ENCODE results near the gene CHMP2A.
"Not testable (repeated sequence)": the region's sequence is repeated elsewhere in the genome, so short reads cannot be mapped to it uniquely, and the experiment has no call there.

The CHMP2A gene

DNA sequence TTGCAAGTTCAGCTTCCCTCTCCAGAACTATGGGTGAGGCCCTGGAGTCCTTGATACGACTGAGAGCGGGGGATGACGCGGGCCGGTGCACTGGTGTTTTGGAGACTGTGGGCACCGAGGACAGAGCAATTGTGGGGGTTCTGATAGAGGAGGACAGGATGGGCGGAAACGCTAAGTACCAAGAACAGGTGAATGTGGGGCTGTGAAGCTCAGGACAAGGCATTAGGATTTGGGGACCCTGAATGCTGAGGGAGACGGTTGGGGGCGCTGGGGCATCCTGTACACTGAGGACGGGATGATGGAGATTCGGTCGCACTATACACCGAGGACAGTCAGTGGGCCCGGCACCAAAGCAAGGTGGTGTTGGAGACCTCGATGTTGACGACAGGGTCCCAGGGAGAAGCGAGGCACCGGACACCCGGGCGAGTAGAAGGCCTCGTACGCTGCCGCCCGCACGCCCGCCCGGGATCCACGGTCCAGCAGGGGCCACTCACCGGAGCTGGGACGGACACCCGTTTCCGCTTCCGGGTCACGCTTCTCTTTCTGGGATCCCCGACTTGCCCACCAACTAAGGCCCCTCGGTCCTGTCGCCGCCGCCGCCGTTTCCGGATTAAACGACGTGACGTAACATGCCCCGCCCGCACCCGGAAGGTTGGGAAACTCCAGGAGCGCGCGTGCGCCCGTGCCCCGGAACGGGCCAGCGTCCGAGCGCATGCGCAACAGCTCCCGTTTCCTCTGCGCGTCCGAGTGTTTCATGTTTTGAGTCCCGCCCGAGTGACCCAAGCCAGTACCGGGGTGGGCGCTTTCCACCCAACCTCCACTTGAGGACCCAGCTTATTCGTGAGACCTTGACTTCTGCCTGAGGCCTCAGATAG is at the start of gene CHMP2A:
Gene CHMP2A (minus strand): TSS at position 612 of the 875 bp plus-strand sequence. CDS start 893 bp downstream, outside the sequence.
- peak; percentile 96 for DNase-seq (ENCODE audit: low read depth)

DNA sequence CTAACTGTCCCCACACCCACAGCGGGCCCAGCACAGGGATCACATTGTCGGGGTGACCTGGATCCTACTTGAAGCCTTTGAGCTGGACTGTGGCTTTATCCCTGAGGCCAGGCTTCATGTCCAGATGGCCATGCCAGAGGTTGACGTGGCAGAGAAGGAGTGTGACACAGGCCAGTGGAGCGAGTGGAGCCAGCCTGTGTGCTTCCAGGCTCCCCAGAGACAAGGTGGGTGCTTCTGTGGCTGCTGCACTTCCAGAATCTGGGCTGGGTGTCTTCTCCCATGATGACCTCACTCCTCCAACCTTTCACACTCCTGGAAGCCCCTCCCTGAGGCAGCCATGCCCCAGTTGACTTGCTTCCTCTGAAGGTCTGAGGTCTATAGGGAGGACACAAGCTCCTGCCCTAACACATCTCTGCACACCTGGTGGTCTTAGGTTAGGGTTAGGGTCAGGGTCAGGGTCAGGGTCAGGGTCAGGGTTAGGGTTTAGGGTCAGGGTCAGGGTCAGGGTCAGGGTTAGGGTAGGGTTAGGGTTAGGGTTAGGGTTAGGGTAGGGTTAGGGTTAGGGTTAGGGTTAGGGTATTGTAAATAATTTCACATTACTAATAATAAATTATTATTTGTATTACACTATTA is 31.3 kb upstream of the CHMP2A start:
- no peak for DNase-seq (ENCODE audit: low read depth)

DNA sequence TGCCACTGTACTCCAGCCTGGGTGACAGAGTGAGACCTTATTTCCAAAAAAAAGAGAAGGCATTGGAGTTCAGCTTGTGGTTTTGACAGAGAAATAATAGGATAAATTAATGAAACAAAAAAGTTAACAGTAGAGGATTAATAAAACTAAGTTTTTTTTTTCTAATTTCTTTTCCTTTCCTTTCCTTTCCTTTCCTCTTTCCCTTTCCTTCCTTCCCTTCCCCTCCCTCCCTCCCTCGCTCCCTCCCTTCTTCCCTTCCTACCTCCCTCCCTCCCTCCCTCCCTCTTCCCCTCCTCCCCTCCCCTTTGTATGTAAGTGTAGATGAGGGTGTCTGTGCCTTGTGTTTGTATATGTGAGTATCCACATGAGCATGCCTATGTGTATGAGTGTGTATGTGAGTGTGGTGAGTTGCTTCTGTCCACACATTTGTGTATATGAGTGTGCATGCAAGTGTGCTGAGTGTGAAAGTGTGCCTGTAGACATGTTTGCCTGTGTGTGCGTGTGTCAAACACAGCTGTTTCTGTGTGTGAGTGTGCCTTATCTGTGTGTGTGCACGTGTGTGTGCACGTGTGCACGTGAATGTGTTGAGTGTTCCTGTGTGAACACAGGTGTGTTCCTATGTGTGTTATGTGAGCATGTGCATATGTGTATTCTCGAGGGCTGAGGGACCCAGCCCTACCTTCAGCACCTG is 30.7 kb upstream of the CHMP2A start:
- no peak for DNase-seq (ENCODE audit: low read depth)

DNA sequence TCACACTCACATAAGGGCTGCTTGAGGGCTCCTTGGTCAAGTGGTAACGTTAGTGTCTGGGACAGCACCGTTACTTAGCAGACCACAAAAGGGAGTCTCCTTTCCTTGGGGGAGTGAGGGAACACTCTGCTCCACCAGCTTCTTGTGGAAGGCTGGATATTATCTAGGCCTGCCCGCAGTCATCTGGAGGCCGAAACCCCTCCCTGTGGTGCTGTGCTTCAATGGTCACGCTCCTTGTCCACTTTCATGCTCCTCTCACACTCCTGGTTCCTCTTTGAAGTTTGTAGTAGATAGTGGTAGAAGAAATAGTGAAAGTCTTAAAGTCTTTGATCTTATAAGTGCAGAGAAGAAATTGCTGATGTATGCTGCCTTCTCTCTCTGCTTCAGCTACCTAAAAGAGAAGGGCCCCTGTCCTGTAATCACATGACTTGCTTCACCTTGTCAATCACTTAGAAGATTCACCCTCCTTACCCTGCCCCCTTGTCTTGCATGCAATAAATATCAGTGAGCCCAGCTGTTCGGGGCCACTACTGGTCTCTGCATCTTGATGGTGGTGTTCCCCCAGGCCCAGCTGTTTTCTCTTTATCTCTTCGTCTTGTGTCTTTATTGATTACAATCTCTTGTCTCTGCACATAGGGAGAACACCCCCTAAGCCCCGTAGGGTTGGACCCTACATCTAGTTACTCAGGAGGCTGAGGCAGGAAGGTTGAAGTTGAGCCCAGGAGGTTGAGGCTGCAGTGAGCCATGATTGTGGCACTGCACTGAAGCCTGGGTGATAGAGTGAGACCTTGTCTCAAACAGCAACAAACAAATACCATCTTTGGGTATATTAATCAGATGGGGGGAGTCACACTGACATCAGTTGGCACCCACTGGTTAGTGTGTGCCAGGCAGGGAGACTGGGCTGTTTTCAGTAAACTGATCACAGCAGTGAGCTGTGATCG is 29.9 kb upstream of the CHMP2A start:
- no peak for DNase-seq (ENCODE audit: low read depth)

DNA sequence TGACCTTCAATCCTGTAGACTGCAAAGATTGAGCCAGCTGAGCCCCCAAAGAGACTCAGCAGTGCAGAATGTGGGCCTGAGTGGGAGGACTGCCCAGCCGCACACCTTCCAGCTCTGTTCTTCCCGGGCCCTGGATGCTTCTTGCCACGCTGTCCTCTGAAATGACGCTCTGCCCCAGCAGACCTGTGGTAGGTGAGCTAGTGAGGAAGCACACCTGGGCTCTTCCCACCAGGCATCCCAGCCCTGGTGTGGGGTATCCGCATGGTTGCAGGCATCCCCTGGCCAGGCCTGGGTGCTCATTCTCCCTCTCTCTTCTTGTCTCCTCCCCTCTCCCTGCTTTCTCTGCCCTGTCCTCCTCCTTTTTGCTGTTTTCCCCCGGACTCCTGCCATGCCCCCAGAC is 28.1 kb upstream of the CHMP2A start:
- DNase-seq (ENCODE audit: low read depth), result no peak

DNA sequence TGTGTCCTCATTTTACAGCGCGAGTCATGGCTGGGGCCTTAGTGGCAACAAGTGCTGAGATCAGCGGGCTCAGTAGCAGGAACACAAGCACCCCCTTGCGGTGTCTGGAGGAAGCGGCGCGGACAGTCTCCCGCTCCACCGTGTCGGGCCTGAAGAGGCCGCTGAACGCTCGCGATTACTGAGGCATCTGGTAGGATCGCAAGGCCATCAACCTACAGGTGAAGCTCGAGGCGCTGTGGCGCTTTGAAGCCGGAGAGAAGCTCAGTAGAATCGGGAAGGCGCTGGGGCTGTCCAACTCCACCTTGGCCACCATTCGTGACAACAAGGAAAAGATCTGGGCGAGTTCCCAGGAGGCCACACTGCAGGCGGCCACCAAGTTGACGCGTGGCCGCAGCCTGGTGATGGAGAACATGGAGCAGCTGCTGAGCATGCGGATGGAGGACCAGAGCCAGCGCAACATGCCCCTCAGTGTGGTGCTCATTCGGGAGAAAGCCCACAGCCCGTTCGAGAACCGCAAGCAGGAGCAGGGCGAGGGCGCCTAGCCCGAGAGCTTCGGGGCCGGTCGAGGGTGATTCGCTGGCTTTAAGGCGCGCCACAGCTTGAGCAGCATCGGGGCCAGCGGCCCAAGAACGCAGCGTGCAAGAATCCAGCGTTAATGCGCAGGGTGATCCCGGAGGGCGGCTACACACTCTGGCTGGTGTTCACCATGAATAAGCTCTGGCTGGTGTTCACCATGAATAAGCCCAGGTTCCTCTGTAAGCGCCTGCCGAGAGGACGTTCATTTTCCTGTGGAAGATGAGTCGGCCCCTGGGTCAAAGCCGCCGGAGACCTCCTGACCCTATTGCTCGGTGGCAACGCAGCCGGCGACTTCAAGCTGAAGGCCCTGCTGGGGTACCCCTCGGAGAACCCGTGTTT is 26.6 kb upstream of the CHMP2A start:
- peak; percentile 89 for DNase-seq (ENCODE audit: low read depth)

DNA sequence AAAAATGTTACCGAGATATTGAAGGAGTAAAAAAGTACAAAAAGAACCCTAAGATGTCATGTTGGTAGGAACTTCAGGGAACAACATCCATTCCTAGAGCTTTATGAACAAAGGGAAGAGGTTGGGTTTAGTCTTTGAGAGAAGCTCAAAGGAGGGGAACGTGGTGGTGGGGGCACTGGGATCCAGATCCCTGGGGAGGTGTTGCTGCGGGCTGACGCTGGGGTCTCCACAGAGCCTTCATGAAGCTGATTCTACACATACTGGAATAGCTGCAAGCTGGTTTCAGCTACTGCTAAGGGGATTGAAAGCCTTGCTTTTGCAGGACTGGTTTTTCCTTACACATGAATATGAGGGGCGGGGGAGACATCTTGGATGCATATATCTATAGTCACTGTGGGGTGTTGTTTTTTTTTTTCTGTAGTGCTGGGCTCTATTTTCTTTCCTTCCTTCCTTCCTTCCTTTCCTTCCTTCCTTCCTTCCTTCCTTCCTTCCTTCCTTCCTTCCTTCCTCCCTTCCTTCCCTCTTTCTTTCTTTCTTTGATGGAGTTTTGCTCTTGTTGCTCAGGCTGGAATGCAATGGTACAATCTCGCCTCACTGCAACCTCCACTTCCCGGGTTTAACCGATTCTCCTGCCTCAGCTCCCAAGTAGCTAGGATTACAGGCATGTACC is 24.7 kb upstream of the CHMP2A start:
- no peak for DNase-seq (ENCODE audit: low read depth)

DNA sequence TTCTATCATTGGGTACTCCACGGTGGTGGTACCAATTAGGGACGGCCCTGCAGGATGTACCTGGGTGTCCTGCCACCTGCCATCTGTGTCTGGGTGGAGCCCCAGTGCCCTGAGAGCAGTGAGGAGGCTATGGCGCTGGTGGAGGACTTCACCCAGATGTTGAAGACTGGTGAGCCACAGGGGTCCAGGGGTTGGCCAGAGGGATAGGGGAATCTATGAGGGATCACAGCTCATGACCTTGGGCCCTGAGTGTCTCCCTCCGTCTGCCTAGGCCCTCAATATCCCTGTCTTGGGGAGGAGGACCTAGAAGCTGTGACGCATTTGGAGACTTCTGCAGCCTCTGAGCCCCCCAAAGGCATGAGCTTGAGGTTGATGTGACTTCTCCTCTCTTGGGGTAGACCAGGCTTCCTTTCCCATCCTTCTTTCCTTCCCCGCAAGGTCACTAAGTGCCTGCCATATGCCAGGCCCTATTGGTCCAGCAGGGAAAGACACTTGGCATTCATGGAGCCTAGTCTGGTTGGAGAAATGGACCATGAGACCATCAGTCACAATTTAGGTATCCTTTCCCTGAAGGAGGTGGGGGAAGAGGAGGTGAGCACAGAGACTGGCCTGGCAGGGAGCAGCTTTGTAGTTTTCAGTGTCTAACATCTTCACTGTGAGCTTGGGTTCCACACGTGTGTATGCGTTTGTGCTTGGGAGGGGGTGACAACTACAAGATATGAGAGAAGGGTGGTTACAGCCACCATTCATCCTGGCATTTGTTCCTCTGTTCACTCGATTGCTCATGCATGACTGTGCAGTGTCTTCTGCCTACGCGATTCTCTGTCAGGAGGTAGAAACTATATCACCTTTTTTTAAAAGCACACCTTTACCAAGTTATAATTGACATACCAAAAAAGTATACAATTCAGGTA is 23.4 kb upstream of the CHMP2A start:
- no peak for DNase-seq (ENCODE audit: low read depth)

DNA sequence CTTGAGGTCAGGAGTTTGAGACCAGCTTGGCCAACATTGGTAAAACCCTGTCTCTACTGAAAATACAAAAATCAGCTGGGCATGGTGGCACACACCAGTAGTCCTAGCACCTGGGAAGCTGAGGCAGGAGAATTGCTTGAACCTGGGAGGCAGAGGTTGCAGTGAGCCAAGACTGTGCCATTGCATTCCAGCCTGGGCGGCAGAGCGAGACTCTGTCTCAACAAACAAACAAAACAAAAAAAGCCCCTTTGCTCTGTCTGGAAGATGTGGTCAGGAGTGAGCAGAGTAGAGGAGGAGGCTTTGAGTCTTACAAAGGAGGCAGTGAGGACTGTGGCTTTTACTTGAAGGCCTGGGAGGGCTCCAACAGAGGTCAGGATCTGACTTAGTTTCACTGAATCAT is 22.7 kb upstream of the CHMP2A start:
- not testable (repeated sequence) for DNase-seq (ENCODE audit: low read depth)

DNA sequence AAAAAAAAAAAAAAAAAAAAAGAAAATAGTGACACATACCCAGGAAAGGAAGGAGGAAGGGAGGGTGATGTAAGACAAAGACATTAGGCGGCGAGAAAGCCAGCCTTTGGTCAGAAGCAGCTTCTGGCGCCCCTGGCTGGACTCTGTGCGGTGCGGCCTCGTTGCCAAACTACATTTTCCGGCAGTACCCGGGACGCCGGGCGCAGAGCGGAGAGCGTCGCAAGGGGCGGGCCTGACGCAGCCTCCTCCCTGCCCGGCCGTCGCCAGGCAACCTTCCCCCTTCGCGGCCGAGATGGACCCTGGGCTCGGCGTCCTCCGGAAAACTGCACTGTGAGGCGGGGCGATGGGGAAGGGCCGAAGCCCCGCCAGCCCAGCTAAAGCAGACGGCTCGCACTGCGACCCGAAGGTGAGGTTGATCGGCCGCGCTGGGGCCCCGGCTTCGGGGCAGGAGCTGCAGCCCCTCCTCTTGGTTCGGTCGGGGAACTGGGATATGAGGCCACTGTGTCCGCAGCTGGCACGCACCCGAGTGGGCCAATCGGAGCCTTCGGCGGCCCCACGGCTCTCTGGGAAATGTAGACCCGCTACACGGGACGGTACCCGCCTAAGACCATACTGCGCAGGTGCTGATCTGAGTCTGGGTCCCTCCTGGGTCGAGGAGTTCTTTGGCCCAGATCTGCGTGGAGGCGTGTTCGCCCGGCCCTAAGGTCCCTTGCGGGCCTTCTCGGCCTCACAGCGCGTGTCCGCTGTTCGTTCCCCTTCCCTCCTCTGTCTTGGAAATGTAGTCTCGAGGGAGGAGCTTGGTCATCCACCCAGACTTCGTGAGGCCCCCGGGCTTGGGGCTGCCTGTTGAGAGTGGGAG is 20.5 kb upstream of the CHMP2A start:
- peak; percentile 93 for DNase-seq (ENCODE audit: low read depth)

DNA sequence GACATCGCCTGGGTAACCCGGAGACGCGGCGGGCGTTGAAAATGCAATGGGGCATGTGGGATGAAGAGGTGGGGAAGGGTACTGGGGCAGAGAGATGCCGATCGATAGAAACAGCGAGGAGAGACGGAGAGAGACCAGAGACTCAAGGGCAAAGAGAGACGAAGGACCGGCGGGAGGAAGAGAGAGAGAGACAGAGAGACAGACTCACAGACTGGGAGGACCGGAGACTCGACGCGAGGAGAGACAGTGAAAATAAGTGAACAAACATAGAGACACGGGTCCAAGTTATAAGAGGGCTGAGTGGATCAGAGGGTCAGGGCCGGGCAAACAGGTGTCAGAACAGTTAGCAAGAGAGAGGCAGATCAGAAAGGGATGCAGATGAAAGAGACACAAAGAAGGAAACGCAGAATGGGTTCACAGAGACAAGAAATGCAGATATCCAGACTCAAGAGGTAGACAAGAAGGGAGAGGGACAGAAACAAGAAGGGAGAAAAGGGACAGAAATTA is 18.8 kb upstream of the CHMP2A start:
- DNase-seq (ENCODE audit: low read depth), result no peak

DNA sequence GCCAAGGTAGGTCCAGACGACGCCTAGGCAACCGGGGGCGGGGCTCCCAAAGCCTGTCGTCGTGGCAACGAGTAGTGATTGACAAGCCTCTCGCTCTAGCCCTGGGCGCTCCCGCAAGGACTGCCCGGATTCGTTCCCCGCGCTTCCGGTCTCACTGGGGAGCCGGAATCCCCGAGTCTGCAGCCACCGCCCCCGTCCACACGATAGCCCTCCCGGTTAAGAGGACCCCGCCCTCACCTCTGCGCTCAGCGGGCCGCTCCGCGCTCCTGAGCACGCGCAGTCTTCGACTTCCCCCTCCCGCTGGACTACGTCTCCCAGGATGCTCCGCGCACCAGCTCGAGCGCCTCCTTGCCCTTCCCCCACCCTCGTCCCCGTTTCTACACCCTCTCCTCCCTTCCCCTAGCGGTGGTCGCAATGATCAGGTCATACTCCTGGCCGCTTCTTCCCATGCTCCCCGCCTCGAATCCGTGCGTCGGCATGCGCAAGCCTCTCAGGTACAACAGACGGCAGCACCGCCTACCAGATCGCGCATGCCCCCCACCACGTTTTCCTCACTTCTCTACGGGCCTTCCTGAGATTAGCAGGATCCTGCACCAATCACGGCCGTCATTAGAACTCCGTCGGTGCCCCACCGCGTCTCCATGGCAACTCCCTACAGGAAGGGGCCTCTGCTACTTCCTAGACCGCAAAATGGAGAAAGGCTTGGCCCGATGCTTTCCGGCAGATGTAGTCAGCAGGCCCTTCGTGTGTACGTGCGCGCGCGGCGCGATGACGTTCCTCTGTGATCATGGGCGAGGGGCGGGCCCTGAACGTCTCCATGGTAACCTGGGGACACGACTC is 18.1 kb upstream of the CHMP2A start, which contains the start of gene MZF1:
Gene MZF1 (minus strand): TSS at position 518 of the 840 bp plus-strand sequence. CDS start 1,946 bp downstream, outside the sequence.
- DNase-seq (ENCODE audit: low read depth), result peak; percentile 100

DNA sequence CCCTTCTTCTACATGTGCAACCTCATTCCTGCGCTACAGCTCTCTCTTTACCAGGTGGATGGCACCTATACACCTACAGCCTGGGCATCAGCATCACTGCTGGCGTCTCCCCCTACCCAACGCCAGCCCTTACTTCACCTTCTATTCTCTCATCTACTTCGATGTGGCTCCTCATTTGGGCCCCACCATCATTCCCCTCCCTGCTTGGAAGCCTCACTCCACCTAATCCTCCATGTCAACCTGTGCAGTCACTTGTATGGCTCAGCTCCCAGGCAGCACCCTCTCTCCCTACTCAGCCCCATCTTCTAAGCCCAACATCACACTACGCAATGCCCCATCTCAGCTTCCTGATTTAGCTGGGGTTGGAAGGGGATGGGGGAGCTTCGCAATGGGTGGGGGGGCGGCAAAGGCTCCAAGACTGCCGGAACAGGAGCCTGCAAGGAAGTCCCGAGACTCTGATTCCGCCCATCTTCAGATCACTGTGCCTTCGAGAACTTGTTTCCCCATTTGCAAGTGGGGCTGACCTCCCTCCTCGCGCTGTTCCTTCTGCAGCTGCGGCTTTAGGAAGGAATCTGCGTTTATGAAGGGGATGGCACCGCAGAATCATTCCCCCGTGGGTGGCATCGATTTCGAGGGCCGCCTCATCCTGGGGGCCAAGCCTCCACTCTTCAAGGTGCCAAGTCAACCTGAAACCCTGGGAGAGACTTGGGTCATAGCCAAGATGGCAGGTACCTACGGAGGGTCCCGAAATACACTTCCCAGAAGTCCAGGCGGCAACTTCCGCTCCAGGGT is 17.3 kb upstream of the CHMP2A start:
- no peak for DNase-seq (ENCODE audit: low read depth)

DNA sequence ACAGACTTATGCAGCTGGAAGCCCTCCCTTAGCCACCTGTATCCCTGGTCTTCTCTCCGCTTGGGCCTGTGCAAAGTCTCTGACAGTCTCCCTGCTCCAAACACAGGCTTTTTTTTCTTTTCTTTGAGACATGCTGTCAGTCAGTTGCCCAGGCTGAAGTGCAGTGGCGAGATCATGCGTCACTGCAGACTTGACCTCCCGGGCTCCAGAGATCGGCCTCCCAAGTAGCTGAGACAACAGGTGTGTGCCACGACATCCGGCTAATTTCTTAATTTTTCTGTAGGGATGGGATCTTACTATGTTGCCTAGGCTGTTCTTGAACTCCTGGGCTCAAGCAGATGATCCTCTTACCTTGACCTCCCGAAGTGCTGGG is 16.7 kb upstream of the CHMP2A start:
- DNase-seq (ENCODE audit: low read depth), result no peak

DNA sequence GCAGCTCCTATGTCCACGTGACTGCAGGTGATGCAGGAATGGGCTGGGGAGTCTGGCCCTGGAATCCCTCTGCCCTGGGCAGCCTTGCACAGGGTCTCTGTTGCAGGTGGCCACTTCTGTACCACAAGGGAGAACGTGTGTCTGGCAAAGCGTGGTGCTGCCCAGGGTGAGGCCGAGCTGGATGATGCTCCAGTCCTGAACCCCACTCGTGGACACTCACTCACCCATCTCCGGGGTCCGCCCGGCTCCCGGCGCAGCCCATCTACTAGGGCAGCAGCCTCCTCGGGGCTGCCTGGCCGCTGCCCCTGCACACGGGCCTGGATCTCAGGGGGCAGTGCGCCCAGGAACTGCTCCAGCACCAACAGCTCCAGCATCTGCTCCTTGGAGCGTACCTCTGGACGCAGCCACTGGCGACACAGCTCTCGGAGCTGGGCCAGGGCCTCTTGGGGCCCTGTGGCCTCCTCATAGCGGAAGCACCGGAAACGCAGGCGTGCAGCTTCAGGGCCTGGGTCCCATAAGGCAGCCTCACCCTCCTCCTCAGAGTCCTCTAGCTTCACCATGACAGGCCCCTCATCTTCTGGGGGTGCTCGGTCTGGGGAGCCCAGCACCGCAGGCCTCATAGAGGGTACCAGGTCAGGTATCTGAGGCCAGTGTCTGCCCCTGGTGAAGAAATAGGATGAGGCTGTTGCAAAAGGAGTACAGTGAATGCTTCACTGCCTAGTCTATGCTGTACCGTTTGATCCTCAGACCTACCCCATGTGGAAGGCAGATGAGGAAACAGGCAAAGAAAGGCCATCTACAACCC is 16.1 kb upstream of the CHMP2A start:
- DNase-seq (ENCODE audit: low read depth), result no peak

Measured in iris pigment epithelial cell (primary cell).